HG03565 (cell line): ENCODE data around the gene C2CD2.

Source experiments
- ATAC-seq: cut with Tn5 transposase; IDR thresholded peaks from one replicate; pipeline ENCODE4 v1.9.1; 2021; ENCODE audit warnings: mild to moderate bottlenecking, moderate library complexity; ENCODE audit not compliant: unreplicated experiment

Gene C2CD2

GRCh38 chr21:41933313-41934079 is 20.3 kb downstream of the C2CD2 start:
- no peak for ATAC-seq

GRCh38 chr21:41932576-41933312 is 21.1 kb downstream of the C2CD2 start:
- no peak for ATAC-seq

- no peak for ATAC-seq
Observed at GRCh38 chr21:41932191-41932575, 21.6 kb downstream of the C2CD2 start.

- no peak for ATAC-seq
Observed at GRCh38 chr21:41931041-41931451, 22.8 kb downstream of the C2CD2 start.

- ATAC-seq: no peak
Observed at GRCh38 chr21:41929248-41929647, 24.6 kb downstream of the C2CD2 start.

DNA sequence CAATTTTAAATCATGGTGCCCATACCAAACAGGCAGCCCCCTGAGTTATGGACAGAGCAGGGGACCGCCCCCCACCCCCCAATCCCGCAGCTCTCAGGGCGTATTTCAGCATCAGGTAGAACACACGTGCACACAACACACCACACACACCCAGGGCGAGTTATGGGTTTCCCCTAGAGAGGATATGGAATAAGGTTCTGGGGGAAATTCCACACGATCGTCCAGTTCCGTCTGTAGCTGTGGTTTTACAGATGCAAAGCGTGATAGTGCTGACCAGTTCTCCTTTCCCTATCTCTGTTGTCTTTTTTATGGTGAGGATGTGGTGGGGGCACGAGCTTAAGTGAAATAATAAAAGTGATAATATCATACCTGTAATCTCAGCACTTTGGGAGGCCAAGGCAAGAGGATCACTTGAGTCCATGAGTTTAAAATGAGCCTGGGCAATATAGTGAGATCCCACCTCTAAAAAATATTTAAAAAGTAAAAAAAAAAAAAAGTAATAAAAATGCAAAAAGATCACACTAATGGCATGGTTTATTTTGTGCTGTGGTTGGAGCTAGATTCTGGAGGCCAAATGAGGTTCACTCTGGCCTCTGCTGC is 25.1 kb downstream of the C2CD2 start:
- peak; percentile 33 for ATAC-seq

GRCh38 chr21:41927727-41928409 is 25.9 kb downstream of the C2CD2 start:
- no peak for ATAC-seq

DNA sequence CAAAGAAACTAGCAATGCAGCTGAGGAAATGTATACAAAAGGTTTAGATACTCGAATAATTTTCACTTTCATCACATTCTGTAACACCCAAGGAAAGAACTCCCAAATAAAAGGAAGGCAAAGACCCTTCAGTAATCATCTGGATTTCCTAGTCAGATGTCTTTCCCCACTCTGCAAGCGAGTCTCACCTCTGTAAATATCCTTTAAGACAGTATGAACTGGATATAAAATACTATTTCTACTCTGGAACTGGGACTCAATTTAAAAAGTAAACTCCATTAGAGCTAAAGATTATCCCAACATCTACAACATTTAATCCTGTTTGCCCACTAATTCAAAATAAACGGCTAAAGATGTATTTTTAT is 27.0 kb downstream of the C2CD2 start:
- no peak for ATAC-seq

DNA sequence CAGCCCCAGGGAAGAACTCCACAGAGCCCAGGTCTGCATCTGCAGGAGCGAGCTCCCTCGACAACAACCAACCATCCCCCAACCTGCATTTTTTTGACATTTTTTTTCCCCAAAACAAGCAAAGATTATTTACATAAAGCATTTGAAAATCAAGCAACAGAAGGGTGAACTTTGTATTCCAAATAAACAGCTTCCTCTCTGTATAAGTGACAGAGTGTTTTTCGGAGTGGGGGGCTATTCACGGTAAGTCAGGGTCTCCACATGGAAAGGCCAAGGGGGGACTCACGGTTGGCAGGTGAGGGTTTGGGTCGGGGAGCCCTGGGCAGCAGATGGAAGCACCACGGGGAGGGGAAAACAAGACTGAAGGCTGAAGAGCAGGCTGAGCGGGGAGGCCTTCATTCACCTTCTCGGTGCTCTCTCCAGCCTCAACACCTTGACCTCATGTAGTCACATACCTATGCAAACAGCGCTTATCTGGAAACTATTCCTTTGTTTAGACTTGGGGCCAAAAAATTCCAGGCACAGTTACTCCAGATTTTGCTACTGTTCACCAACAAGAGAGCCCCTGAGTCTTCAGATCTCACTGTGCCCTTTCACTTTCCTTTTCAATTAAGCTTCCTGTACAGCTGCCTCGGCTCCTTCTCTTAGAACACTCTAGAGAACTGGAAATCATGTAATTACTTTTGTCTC is 27.6 kb downstream of the C2CD2 start:
- peak; percentile 40 for ATAC-seq

GRCh38 chr21:41925767-41926116 is 28.1 kb downstream of the C2CD2 start:
- ATAC-seq: no peak

GRCh38 chr21:41924368-41924754 is 29.5 kb downstream of the C2CD2 start:
- no peak for ATAC-seq

GRCh38 chr21:41923631-41924367 is 30.0 kb downstream of the C2CD2 start:
- no peak for ATAC-seq

GRCh38 chr21:41923186-41923585 is 30.6 kb downstream of the C2CD2 start:
- ATAC-seq: no peak

- ATAC-seq: no peak
Observed at GRCh38 chr21:41921021-41921420, 32.8 kb downstream of the C2CD2 start.

GRCh38 chr21:41920476-41920875 is 33.3 kb downstream of the C2CD2 start:
- ATAC-seq: no peak

DNA sequence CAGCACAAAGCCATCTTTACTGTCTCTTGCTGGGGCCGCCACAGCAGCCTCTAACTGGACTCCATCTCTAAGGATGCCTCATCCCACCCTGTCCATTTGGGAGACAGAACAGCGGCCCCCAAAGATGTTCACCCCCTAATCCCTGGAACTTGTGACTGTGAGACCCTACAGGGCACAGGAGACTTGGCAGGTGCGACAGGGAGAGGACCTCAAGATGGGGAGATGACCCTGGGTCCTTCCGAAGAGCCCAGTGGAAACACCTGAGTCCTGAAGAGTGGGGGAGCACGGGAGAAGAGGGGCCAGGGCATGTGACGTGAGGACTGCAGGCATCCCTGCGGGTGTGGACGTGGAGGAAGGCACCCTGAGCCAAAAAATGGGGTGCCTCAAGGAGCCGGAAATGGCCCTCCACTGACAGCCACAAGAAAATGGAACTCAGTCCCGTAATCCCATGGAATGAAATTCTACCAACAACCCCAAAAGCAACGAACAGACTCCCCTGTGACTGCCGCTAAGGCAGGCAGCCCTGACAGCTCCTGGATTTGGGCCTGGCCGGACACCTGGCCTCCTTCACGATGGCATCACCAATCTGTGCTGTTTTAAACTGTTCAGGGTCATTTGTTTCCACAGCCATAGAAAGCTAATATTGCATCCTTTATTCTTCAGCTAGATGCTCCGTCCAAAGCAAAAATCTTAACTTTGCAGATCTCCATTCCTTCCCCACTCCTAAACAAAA is 34.0 kb downstream of the C2CD2 start:
- no peak for ATAC-seq

DNA sequence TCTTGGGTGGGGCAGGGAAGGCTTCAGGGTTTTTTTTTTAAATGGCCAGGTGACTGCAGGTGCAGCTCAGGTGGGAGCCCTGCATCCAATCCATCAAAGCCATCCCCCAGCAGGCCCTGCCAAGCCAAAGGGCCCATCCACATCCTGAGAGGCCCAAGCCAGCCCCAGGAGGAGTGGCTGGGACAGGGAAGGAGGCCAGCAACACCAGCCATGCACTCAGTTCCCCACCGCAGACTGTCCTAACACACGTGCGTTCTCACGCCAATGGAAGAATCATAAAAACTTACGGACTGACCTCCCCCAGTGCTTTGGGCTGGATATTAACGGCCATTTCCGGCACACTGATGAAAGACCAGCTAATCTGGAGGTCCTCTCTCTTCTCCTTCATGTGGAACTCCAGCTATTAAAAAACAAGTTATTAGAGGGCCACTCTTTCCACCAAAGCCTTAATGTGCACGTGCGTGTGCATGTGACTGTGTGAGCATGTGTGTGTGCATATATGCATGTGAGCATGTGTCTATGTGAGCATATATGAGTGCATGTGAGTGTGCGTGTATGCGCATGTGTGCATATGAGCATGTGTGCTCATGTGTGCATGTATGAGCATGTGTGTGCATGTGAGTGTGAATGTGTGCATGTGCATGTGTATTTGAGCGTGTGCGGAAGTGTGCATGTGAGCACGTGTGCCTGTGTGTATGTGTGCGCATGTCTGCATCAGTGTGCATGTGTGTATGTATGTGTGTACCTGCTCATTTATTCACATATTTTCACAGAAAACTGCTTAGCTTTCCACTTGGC is 35.1 kb downstream of the C2CD2 start:
- no peak for ATAC-seq

DNA sequence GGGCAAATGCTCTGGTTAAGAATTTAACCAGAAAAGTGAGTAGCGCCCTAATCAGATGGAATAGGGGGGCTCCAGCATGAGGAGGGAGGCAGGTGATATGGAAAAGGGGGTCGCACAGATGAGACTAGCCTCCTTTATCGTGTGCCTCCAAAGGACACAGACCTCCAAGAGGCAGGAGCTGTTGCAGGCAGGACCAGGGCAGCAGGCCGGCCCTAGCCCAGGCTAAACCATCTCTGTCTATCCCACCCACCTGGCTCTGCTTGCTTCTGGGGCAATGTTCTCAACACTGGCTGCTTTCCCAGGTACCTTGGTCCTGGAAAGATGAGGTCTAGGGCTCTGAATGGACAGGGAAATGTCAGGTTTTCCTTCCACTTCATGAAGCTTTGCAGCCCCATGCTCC is 36.3 kb downstream of the C2CD2 start:
- ATAC-seq: no peak

DNA sequence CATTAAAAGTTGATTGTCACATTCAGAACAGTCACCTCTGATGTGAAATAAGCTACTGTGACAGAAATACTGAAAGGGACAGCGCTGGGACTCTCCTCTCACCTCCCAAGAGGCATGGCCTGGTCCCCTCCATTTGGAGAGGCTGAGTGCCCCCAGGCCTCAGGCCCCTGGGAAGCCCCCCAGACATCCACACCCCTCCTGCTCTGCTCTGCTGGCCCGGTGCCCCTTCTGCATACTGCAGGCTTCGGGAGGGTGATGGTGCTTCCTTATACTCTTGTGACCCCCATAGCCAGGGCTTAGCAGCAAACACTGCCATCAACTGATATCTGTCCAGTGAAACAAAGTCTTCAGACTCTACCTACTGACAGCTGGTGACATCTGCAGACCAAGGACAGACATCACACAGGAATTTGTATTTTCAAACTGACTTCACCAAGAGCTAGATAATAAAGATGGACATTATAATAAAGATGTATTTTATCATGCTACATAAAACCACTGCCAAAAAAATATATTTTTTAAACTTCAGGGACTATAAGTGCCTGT is 36.9 kb downstream of the C2CD2 start:
- ATAC-seq: no peak
